Testis (tissue), 3 donors: ENCODE measurements around the gene PAX7. TPM values are rescaled to one million over a fixed set of nuclear protein-coding genes. Genes with fewer than 3 reads are reported as not detected.

Source experiments
- DNase-seq: peaks from one replicate; pipeline ENCODE4 v3.0.0-alpha.2; 2019
- H3K27ac ChIP-seq, 2 donors: fragments of 200-600 bp; sonication (generic); one replicate each; pipeline ENCODE4 v1.5.1; 2019
- H3K27me3 ChIP-seq: fragments of 200-600 bp; sonication (generic); one replicate; pipeline ENCODE4 v1.5.1; 2019
- H3K36me3 ChIP-seq: fragments of 200-600 bp; sonication (generic); one replicate; pipeline ENCODE4 v1.5.1; 2017; ENCODE audit warnings: low read depth; ENCODE audit errors: missing control alignments
- H3K4me1 ChIP-seq: fragments of 200-600 bp; sonication (generic); one replicate; pipeline ENCODE4 v1.5.1; 2019
- H3K4me3 ChIP-seq, 2 donors: fragments of 200-600 bp; sonication (generic); one replicate each; pipeline ENCODE4 v1.5.1; 2017 to 2019
- H3K9me3 ChIP-seq: fragments of 200-600 bp; sonication (generic); one replicate; pipeline ENCODE4 v1.5.1; 2017
- POLR2A ChIP-seq: fragments of 450-650 bp; IDR thresholded peaks from one replicate; pipeline ENCODE4 v1.6.1; 2017; ENCODE audit warnings: antibody characterized with exemption, mild to moderate bottlenecking, moderate library complexity
- WGBS, 2 donors: methylation state at CpG; one replicate each; pipeline ENCODE4 v1.1.5; 2018; 5-methylcytosine and 5-hydroxymethylcytosine counted together
- intact Hi-C: fragments of 100-400 bp; cut with DNase I; formaldehyde crosslinking; loops from one replicate; pipeline ENCODE4 v1.15.1; 2023; ENCODE audit warnings: low total_unique reads
- polyA plus RNA-seq: library from polyadenylated mRNA; stranded (reverse); fragments of 350-450 nt; fragmentation: Illumina TruSeq; extraction: RNeasy Lipid Tissue Mini Kit (QIAGEN cat#74804); gene quantifications from one replicate; pipeline ENCODE4 v1.2.3, GENCODE V29; 2014; ENCODE audit warnings: low read depth, low replicate concordance; ENCODE audit not compliant: insufficient read depth
- total RNA-seq, 2 donors: library from RNA; depleted of rRNA; stranded (reverse); fragments of >200 nt; gene quantifications; one replicate each; pipeline ENCODE4 v1.2.3, GENCODE V29; 2016
- TF ChIP-seq, protein P1 (sequence below), 3 experiments: fragments of 450-650 bp in 2 of 3; fragments of 200-600 bp in 1 of 3; sonication (generic) in 1 of 3; IDR thresholded peaks; one replicate each; pipeline ENCODE4 v1.5.1; 2016 to 2019; ENCODE audit warnings: antibody characterized with exemption in 3 of 3, mild to moderate bottlenecking in 2 of 3, moderate library complexity in 1 of 3

Gene PAX7
- total and polyA plus RNA-seq, 3 donors from 2014 or later: 0.16 to 0.37 (median 0.18) TPM

DNA sequence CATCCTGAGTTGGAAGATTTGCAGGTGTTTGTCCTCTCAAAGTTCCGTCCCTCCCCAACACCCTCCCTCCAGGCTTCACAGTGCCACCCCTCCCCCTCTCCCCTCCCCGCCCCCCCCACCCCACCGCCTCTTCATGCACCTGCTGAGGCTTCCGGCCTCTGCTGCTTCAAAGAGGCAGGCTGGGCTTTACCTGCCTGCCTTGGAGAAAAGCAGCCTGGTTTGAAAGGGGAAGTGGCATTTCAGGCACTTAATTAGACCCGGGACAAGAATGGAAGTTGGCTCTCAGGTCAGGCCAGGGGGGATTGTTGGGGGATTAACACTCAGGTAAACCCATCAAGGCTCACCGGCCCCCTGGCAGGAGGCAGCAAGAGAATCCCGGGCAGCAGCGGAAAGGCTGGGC, 21.1 kb downstream of the PAX7 start:
- DNase-seq: no peak
- Histone ChIP-seq H3K4me1 (no peaks in the 10 kb centered on the region), H3K36me3 (no peaks in the 10 kb centered on the region), H3K4me3 (no peak overlapping the region), H3K9me3 (no peaks in the 10 kb centered on the region), H3K27me3 (no peaks in the 10 kb centered on the region), H3K27ac (no peak overlapping the region)
- 37 to 43% methylated on average over 6 to 8 of the region's 8 CpGs for WGBS, 2 donors
- TF ChIP-seq POLR2A: no peak
- TF ChIP-seq, protein P1, sequence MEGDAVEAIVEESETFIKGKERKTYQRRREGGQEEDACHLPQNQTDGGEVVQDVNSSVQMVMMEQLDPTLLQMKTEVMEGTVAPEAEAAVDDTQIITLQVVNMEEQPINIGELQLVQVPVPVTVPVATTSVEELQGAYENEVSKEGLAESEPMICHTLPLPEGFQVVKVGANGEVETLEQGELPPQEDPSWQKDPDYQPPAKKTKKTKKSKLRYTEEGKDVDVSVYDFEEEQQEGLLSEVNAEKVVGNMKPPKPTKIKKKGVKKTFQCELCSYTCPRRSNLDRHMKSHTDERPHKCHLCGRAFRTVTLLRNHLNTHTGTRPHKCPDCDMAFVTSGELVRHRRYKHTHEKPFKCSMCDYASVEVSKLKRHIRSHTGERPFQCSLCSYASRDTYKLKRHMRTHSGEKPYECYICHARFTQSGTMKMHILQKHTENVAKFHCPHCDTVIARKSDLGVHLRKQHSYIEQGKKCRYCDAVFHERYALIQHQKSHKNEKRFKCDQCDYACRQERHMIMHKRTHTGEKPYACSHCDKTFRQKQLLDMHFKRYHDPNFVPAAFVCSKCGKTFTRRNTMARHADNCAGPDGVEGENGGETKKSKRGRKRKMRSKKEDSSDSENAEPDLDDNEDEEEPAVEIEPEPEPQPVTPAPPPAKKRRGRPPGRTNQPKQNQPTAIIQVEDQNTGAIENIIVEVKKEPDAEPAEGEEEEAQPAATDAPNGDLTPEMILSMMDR (IDR thresholded peaks at IDR 0.05): no peak
- intact Hi-C loops: no loop called here

GRCh38 chr1:18652791-18653190, 22.1 kb downstream of the PAX7 start:
- Histone ChIP-seq H3K4me3 (no peak overlapping the region), H3K4me1 (no peaks in the 10 kb centered on the region), H3K27ac (no peak overlapping the region), H3K36me3 (no peaks in the 10 kb centered on the region), H3K9me3 (no peaks in the 10 kb centered on the region), H3K27me3 (no peaks in the 10 kb centered on the region)
- no peak for DNase-seq
- TF ChIP-seq, protein P1 (IDR thresholded peaks at IDR 0.05): no peak
- TF ChIP-seq POLR2A: no peak
- intact Hi-C loops: no loop called here
- WGBS, 2 donors: 33 to 35% methylated on average over 1 of the region's 1 CpG

GRCh38 chr1:18653367-18653766, 22.7 kb downstream of the PAX7 start:
- intact Hi-C loops: no loop called here
- 61 to 73% methylated on average over 8 of the region's 8 CpGs for WGBS, 2 donors
- Histone ChIP-seq H3K27ac (no peak overlapping the region), H3K9me3 (no peaks in the 10 kb centered on the region), H3K4me1 (no peaks in the 10 kb centered on the region), H3K36me3 (no peaks in the 10 kb centered on the region), H3K4me3 (no peak overlapping the region), H3K27me3 (no peaks in the 10 kb centered on the region)
- TF ChIP-seq, protein P1 (IDR thresholded peaks at IDR 0.05): no peak
- no peak for TF ChIP-seq POLR2A
- DNase-seq: no peak

DNA sequence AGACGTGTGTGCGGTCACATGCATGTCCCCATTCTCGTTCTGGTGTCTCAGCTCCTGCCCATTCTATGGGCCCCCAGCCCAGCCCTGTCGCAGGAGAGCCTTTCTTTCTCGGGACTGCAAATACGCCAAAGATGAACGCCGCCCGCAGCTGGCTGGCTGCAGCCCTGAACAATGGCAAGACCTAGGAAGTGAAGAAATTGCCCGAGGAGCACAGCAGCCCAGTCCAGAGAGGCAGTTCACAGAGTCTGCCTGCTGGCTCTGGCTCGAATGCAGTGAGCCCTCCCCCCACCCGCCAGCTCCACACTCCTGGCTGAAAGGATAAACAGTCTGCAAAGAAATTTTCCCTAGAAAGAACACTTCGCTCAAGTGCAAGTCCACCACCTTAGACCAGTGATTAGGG, 23.3 kb downstream of the PAX7 start:
- WGBS, 2 donors: 23 to 32% methylated on average over 13 of the region's 13 CpGs
- Histone ChIP-seq H3K4me1 (no peaks in the 10 kb centered on the region), H3K4me3 (no peak overlapping the region), H3K36me3 (no peaks in the 10 kb centered on the region), H3K27ac (no peak overlapping the region), H3K27me3 (no peaks in the 10 kb centered on the region), H3K9me3 (no peaks in the 10 kb centered on the region)
- intact Hi-C loops: no loop called here
- no peak for DNase-seq
- TF ChIP-seq, protein P1 (IDR thresholded peaks at IDR 0.05): no peak
- no peak for TF ChIP-seq POLR2A

DNA sequence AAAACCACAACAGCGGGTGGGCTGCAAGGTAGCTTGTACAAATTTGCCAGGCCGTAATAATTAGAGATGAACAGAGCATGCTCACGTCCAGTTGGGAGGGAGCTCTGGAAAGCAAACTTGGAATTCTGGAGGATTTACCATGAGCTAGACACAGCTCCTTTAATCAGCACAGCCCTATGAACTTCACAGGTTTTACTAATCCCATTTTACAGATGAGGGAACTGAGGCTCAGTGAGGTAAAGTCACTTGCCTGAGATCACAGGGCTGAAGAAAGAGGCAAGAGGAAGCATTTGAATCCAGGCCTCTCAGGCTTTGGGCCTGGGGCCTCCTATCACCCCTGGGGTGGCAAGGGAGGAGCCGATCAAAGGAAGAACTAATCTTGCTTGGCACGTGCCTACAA, 24.0 kb downstream of the PAX7 start:
- Histone ChIP-seq H3K9me3 (no peaks in the 10 kb centered on the region), H3K27me3 (no peaks in the 10 kb centered on the region), H3K4me1 (no peaks in the 10 kb centered on the region), H3K36me3 (no peaks in the 10 kb centered on the region), H3K27ac (no peak overlapping the region), H3K4me3 (no peak overlapping the region)
- WGBS, 2 donors: 85 to 91% methylated on average over 5 of the region's 5 CpGs
- intact Hi-C loops: no loop called here
- no peak for DNase-seq
- TF ChIP-seq, protein P1 (IDR thresholded peaks at IDR 0.05): no peak
- no peak for TF ChIP-seq POLR2A
